Measurements from ENCODE around the gene PDGFB.
A peak's percentile ranks its signal among the peaks of the same experiment; 100 is the strongest.

Gene PDGFB

DNA sequence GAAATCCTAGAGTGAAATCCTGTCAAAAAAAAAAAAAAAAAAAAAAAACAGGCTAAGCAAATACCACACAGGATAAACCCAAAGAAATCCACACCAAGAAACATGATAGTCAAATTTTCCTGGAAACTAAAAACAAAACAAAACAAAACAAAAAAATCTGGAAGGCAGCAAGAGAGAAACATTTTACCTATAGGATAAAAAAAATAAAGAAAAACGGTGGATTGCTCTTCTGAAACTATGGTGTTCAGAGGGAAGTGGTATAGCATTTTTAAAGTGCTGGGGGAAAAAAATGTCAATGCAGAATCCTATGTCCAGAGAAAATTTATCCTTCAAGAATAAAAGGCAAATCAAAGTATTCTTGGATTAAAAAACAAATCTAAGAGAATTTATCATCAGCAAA, 50.7 kb downstream of the PDGFB start:
- DNase-seq, result no peak

GRCh38 chr22:39188809-39189208, 56.0 kb downstream of the PDGFB start:
- no peak for DNase-seq

GRCh38 chr22:39185601-39186012, 59.2 kb downstream of the PDGFB start:
- no peak for DNase-seq

DNA sequence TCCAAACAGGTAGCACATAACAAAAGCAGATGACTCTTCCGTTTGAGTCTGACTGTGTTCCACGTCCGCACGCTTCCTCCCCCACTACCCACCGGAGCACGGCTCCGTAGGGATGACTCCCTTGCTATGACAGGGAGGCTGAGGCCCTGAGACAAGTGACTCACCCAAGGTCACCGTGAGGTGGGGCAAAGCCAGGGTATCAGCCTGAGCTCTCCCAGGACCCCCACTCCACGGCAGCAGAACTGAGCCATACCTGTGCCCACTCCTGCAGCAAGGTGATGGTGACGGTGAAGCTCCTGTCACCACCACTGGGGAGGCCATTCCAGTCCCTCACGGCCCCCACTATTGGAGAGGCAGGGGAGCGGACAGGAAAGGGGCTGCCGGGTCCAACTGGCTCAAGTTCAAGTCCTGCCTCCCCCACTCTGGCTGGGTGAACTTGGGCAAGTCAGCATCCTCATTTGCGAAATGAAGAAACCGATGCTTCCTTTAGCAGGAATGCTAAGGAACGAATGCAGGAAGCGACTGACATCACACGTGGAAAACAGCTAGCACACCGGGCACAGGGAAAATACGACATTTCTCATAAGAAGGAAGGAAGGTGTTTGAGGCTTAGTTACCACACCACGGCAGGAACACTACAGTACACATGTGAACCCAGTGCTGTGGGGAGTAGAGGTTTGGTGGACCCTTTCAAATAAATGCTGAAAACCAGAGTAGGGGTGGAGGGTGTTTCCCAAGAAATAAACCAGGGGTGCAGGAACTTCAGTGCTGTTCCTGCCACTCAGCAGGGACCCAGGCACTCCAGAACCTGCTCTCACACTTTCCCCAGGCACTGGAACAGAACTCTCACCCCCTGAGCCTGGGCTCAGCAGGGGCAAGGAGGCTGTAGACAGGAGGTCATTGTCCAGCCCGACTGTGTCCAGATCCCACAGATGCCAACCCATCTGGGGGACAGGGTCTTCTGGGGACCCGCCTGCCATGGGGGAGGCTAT, 59.9 kb downstream of the PDGFB start:
- no peak for DNase-seq

GRCh38 chr22:39183991-39184585, 60.7 kb downstream of the PDGFB start:
- DNase-seq, result no peak

DNA sequence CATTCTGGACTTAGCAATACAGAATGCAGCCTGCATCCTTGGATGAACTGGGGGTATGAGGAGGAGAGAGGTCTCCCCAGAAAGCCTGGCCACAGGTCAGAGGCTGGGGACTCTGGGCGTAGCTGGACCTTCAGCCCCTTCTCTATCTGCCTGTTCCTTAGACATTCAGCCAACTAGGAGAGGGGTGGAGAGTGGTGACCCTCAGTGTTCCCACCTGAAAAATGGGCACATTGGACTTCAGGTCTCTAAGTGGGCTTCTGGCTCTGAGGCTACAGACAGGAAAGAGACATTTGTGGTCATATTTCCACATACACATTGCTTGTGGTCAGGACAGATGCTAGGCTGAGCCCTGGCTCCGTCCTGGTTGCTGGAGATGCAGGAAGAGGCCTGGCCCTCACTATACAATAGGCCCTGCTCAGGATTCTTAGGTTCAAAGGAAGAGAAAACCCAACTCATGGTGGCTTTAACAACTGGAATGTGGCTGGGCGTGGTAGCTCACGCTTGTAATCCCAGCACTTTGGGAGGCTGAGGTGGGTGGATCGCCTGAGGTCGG, 62.2 kb downstream of the PDGFB start:
- DNase-seq, result no peak

DNA sequence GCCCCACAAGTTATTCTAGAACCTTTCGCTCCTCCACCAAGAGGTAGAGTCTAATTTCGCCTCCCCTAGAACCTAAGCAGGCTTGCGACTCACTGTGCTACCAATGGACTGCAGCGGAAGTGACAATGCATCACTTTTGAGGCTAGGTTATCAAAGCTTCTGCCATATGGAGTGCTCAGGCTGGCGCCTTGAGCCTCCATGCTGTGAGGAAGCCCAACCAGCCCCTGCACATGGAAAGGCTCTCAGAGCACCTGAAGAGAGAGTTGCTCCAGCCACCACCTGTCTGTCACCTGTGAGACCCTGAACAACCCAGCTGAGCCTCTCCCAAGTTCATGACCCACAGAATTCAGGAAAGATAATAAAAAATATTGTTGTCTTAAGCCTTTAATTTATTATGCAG, 63.0 kb downstream of the PDGFB start:
- DNase-seq, result no peak

GRCh38 chr22:39181356-39181755, 63.4 kb downstream of the PDGFB start:
- DNase-seq, result no peak

- DNase-seq, result no peak
These were observed 64.9 kb downstream of the PDGFB start for GRCh38 chr22:39179841-39180335.

DNA sequence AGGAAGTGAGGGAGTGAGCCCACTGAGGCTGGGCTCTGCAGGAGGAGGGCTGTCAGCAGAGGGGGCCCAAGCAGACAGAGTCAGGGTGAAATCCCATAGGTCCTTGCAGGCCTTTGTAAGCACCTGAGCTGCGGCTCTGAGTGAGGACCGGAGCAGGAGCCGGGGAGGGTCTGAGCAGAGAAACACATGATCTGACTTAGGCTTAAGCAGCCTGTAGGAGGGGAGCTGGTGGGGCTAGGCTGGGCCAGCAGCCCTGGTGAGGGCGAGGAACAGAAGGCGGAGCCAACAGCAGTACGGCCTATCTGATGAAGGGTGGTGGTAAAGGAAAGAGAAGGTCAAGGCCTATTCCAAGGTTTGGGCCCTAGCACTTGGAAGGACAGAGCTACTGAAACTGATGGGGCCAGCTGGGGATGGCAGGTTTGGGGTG, 65.4 kb downstream of the PDGFB start:
- no peak for DNase-seq

DNA sequence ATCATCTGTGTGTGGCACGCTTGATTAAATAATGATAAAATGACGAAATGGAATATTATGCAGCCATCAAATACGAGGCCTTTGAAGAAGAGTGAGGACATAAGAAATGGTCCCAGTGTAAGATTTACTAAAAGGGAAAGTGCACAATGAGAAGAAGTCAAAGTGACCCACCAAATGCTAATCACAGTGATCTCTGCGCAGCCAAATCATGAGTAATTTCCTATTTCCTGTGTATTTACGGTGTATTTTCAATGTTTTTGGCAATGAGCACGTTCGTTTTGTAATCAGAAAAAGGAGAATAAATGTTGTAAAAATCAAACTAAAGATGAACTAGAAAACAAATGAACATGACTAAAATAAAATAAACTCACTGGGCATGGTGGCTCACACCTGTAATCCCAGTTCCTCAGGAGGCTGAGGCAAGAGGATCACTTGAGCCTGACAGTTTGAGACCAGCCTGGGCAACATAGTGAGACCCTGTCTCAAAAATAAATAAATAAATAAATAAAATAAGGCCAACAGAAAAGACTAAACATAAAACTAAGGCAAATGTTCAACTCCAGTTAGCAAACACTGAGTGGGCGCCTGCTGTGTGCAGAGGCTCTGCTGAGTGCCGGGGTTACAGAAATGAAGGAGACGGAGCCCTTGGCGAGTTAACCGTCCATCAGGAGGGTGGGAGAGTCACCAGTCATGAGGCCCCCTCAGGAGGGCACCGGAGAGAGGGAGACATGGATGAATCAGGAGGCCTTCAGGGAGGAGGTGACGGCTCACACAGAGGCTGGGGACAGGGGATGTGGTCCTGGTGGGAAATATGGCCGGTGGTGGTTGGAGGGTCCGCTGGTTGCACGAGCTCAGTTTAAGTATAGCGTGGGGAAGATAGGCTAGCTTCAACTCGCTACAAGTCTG, 66.3 kb downstream of the PDGFB start:
- DNase-seq, result no peak

GRCh38 chr22:39177791-39178190, 67.0 kb downstream of the PDGFB start:
- no peak for DNase-seq

DNA sequence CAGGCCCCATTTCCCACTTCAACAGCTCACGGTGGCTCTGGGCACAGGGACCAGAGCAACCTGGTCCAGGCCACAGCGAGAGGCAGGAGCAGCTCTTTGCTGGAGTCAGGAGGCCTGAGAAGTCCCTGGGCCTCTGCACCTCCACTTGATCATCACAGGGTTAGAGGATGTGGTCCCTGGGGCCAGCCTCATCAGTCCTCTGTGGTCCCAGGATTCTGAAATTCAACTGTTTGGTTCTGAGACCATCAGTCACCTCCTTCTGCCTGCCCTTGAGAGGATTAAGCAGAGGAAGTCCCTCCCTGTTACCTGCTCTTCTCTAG, 67.4 kb downstream of the PDGFB start:
- no peak for DNase-seq

DNA sequence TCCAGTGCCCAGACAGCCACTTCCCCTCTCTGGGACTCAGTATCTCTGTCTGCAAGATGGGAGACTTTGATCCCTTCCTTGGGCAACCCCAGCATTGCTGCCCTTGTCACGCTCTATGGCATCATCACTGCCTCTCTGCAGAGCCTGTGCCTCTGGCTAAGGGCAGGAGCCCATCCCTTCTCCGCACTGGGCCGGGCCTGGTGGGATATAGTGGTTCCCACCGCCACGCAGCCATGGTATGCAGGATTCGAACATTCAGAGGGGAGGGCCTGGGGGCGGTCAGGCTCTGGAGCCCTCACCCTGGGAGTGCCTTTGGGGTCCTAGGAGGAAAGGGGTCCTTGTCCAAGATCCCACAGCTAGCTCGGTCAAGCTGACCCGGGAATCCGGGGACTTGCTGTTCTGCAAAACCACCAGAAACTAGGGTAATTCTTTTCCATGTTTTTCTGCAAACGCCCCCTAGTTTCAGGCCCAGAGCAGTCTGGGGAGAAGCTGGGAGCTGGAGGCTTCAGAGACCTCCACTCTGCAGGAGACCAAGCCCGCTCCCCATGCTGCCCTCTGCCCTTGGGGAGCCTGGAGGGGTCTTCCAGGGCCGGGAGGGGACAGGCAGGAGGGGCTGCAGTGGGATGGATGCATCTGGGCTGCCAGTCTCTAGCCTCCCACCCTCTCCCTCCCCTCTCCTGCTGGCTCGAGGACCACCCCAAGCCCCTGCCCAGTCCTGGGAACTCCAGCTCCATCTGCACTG, 67.9 kb downstream of the PDGFB start:
- no peak for DNase-seq

DNA sequence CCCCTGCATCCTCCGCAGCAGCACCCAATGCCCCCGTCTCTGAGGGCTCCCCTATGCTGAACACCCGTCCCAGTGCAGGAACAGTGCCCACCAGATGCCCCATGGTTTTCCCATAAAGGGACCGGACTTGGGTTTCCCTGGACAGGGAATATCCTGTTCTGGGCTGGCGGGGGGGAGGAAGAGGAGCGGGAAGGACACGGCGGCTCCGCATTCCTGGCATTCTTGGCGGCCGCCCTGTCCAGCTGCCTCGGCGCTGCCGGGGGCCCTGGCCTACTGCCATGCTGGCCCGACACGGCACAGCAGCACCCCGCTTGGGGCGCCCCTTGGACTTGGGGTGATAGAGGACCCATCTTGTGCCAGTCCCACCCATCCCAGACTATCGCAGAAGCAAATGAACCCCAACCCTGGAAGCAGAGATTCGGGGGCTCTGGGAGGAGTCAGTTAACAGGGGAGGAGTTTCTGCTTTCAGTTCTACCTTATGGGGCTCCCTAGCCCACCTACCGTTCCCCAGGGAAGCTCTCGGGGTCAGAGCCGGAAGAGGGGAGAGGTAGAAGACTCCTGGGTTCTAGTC, 68.6 kb downstream of the PDGFB start:
- no peak for DNase-seq

DNA sequence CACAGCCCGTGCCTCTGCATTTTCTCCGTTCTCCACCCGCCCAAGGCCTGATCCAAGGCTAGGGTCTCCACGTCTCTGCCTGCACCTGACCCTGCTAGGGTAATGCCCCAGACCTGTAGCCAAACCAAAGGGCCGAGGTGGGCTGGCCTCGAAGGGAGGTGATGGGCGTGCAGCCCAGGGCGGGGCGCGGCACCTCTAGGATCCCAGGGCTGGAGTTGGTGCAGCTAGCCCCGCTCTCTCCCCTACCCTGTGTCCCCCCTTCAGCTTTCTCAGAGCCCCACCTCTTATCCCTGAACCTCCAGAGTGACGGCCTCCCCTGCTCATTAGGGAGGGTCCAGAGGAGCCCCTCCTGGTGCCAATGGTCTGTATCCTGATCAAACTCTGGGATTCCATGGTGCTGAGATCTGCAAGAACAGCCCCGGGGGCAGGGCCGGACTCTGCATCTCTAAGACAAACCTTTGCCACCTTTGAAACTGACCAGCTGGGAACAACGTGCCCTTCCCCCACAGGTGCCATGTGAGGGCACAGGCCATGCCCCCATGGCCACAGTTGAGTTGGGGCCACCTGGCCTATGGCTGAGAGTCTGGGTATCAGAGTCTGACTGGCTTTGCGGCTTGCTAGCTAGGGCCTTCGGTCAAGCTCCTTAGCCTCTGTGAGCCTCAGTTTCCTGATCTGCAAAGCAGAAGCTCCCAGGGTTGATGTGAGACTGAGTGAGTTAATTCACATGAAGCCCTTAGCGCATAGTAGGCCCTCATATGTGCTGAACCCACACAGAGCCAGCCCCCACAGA, 69.2 kb downstream of the PDGFB start:
- DNase-seq, result no peak

- DNase-seq, result peak; percentile 69
These were observed 70.1 kb downstream of the PDGFB start for GRCh38 chr22:39174498-39175352.

DNA sequence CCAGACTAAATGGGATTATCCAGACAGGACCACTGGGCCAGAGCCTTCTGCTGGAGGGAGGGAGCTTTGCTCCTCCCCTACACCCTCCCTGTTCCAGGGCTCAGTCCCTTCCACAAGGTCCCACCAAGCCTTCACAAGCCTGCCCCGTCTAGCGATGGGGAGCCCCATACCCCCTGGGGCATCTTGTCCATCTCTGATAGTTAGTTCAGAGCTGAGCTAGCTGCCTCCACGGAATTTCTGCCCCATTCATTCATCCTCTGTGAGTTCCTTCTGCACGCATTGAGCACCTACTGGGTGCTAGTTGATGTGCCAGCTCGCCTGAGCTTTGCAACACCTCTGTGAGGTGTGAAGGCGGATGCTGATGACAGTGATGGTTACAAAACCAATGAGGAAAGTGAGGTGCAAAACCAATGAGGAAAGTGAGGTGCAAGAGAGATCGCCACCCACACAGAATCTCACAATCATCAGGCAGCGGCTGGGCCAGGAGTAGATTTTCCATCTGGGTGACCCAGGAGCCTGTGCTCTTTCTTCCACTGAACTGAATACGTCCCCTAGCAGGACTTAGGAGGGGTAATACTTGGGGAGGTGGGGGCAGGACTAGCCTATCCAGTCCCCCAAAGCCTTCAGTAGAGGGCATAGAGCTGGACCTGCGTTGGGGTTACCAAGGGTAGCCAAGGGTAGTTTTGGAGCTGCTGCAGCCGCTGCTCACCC, 70.8 kb downstream of the PDGFB start:
- DNase-seq, result peak; percentile 56
